WTC11 (cell line): ENCODE results near the gene KAZN. TPM values are rescaled to one million over a fixed set of nuclear protein-coding genes. Genes with fewer than 3 reads are reported as not detected.

ENCODE experiments used
- ATAC-seq: fragments of 200-7000 bp; cut with Tn5 transposase; 2 replicates; pipeline ENCODE4 v1.10.0; 2021; ENCODE audit warnings: mild to moderate bottlenecking, moderate library complexity
- CTCF ChIA-PET: fragments of 300-600 bp; sonication (Branson Sonifier 250); formaldehyde crosslinking; loops from one replicate; lab custom pipeline; 2021; ENCODE audit warnings: antibody characterized with exemption; lab: Charles Lee
- POLR2A ChIA-PET: fragments of 350-600 bp; sonication (Branson Sonifier 250); formaldehyde crosslinking; loops from one replicate; lab custom pipeline; 2021; ENCODE audit warnings: antibody characterized with exemption; lab: Charles Lee
- DNase-seq: peaks from one replicate; pipeline ENCODE4 v3.0.0; 2021; ENCODE audit warnings: low spot score
- H3K27ac Mint-ChIP-seq: 2 replicates; pipeline ENCODE4 v1.8.0; 2021; ENCODE audit warnings: mixed read lengths
- H3K27me3 Mint-ChIP-seq: 2 replicates; pipeline ENCODE4 v1.8.0; 2021; ENCODE audit warnings: low read depth, mild to moderate bottlenecking, moderate library complexity, mixed read lengths
- H3K36me3 Mint-ChIP-seq: 2 replicates; pipeline ENCODE4 v1.8.0; 2021; ENCODE audit warnings: mixed read lengths
- H3K4me1 Mint-ChIP-seq: 2 replicates; pipeline ENCODE4 v1.8.0; 2022; ENCODE audit warnings: mixed read lengths
- H3K4me3 Mint-ChIP-seq: 2 replicates; pipeline ENCODE4 v1.8.0; 2021; ENCODE audit warnings: mild to moderate bottlenecking, moderate library complexity, mixed read lengths
- H3K9me3 Mint-ChIP-seq: 2 replicates; pipeline ENCODE4 v1.8.0; 2021; ENCODE audit warnings: mixed read lengths
- EMX1 ChIP-seq: fragments of 250-450 bp; sonication (Bioruptor Pico); IDR thresholded peaks from 2 replicates; pipeline ENCODE4 v1.8.0; 2021; ENCODE audit warnings: mild to moderate bottlenecking
- FOXP1 ChIP-seq: sonication (generic); formaldehyde crosslinking; IDR thresholded peaks from 2 replicates; pipeline ENCODE4 v1.8.0; 2022; ENCODE audit warnings: missing genetic modification reagents, mild to moderate bottlenecking, moderate library complexity, borderline replicate concordance
- IRF2 ChIP-seq: sonication (generic); formaldehyde crosslinking; IDR thresholded peaks from 2 replicates; pipeline ENCODE4 v1.8.0; 2022; ENCODE audit warnings: low read depth, missing genetic modification reagents, borderline replicate concordance
- MYBL2 ChIP-seq: sonication (generic); formaldehyde crosslinking; IDR thresholded peaks from 2 replicates; pipeline ENCODE4 v1.8.1; 2023; ENCODE audit warnings: mild to moderate bottlenecking, moderate library complexity, missing genetic modification reagents
- NFYB ChIP-seq: sonication (generic); formaldehyde crosslinking; conservative IDR thresholded peaks from 2 replicates; pipeline ENCODE4 v1.8.0; 2022; ENCODE audit warnings: low read depth, missing genetic modification reagents
- STAT6 ChIP-seq: sonication (generic); formaldehyde crosslinking; conservative IDR thresholded peaks from 2 replicates; pipeline ENCODE4 v1.8.1; 2023; ENCODE audit warnings: mild to moderate bottlenecking, low read depth, missing genetic modification reagents, moderate library complexity
- TEAD1 ChIP-seq: sonication (generic); formaldehyde crosslinking; IDR thresholded peaks from 2 replicates; pipeline ENCODE4 v1.8.0; 2022; ENCODE audit warnings: mild to moderate bottlenecking, missing genetic modification reagents
- ZBTB43 ChIP-seq: sonication (generic); formaldehyde crosslinking; IDR thresholded peaks from 2 replicates; pipeline ENCODE4 v1.8.1; 2023; ENCODE audit warnings: mild to moderate bottlenecking, missing genetic modification reagents
- ZNF416 ChIP-seq: fragments of 250-450 bp; sonication (Bioruptor Pico); IDR thresholded peaks from 2 replicates; pipeline ENCODE4 v1.9.0; 2021; ENCODE audit warnings: mild to moderate bottlenecking, inconsistent platforms
- ZNF423 ChIP-seq: fragments of 250-450 bp; sonication (Bioruptor Pico); IDR thresholded peaks from 2 replicates; pipeline ENCODE4 v2.1.2; 2022; ENCODE audit warnings: mild to moderate bottlenecking, moderate library complexity
- total RNA-seq: library from RNA; stranded (reverse); gene quantifications from 3 replicates; pipeline ENCODE4 v1.2.3, GENCODE V29; 2021
- TF ChIP-seq, protein P1 (sequence below): sonication (generic); formaldehyde crosslinking; IDR thresholded peaks from 2 replicates; pipeline ENCODE4 v1.8.1; 2023; ENCODE audit warnings: mild to moderate bottlenecking, missing genetic modification reagents, borderline replicate concordance
- TF ChIP-seq, protein P2 (sequence below): sonication (generic); formaldehyde crosslinking; IDR thresholded peaks from 2 replicates; pipeline ENCODE4 v1.8.0; 2022; ENCODE audit warnings: mild to moderate bottlenecking, missing genetic modification reagents
- TF ChIP-seq, protein P3 (sequence below): sonication (generic); formaldehyde crosslinking; IDR thresholded peaks from 2 replicates; pipeline ENCODE4 v1.8.1; 2022; ENCODE audit warnings: low read depth, missing genetic modification reagents, borderline replicate concordance
- TF ChIP-seq, protein P4 (sequence below): sonication (generic); formaldehyde crosslinking; IDR thresholded peaks from 2 replicates; pipeline ENCODE4 v1.8.0; 2023; ENCODE audit warnings: missing genetic modification reagents
- TF ChIP-seq, protein P5 (sequence below): fragments of 250-450 bp; sonication (Bioruptor Pico); IDR thresholded peaks from 2 replicates; pipeline ENCODE4 v1.9.0; 2021; ENCODE audit warnings: moderate library complexity, mild to moderate bottlenecking, inconsistent platforms, borderline replicate concordance

KAZN gene
- total RNA-seq, 1 experiment from 2014 or later, result 19.9 TPM

- H3K27me3 Mint-ChIP-seq, result peaks cover 9% of the 10 kb centered on the region
- no peak overlapping the region for H3K4me3 Mint-ChIP-seq
- H3K9me3 Mint-ChIP-seq, result no peaks in the 10 kb centered on the region
- H3K4me1 Mint-ChIP-seq, result peaks cover 61% of the 10 kb centered on the region
- ChIA-PET POLR2A (no interaction called here), CTCF (interaction anchor here (1.2 to 3.3 kb wide), 4 partner anchors 29 to 115 kb away, joined by 3 to 15 read pairs (median 6); no protein-coding TSS in a partner anchor)
- H3K36me3 Mint-ChIP-seq, result no peaks in the 10 kb centered on the region
- H3K27ac Mint-ChIP-seq, result no peak overlapping the region
- ATAC-seq (no peak), DNase-seq (no peak)
- no peak for TF ChIP-seq NFYB (CRISPR knock-in tag)
- TF ChIP-seq, protein P1, sequence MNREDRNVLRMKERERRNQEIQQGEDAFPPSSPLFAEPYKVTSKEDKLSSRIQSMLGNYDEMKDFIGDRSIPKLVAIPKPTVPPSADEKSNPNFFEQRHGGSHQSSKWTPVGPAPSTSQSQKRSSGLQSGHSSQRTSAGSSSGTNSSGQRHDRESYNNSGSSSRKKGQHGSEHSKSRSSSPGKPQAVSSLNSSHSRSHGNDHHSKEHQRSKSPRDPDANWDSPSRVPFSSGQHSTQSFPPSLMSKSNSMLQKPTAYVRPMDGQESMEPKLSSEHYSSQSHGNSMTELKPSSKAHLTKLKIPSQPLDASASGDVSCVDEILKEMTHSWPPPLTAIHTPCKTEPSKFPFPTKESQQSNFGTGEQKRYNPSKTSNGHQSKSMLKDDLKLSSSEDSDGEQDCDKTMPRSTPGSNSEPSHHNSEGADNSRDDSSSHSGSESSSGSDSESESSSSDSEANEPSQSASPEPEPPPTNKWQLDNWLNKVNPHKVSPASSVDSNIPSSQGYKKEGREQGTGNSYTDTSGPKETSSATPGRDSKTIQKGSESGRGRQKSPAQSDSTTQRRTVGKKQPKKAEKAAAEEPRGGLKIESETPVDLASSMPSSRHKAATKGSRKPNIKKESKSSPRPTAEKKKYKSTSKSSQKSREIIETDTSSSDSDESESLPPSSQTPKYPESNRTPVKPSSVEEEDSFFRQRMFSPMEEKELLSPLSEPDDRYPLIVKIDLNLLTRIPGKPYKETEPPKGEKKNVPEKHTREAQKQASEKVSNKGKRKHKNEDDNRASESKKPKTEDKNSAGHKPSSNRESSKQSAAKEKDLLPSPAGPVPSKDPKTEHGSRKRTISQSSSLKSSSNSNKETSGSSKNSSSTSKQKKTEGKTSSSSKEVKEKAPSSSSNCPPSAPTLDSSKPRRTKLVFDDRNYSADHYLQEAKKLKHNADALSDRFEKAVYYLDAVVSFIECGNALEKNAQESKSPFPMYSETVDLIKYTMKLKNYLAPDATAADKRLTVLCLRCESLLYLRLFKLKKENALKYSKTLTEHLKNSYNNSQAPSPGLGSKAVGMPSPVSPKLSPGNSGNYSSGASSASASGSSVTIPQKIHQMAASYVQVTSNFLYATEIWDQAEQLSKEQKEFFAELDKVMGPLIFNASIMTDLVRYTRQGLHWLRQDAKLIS (CRISPR knock-in tag), result no peak
Measured at GRCh38 chr1:15157524-15158399, 559.3 kb downstream of the KAZN start.

DNA sequence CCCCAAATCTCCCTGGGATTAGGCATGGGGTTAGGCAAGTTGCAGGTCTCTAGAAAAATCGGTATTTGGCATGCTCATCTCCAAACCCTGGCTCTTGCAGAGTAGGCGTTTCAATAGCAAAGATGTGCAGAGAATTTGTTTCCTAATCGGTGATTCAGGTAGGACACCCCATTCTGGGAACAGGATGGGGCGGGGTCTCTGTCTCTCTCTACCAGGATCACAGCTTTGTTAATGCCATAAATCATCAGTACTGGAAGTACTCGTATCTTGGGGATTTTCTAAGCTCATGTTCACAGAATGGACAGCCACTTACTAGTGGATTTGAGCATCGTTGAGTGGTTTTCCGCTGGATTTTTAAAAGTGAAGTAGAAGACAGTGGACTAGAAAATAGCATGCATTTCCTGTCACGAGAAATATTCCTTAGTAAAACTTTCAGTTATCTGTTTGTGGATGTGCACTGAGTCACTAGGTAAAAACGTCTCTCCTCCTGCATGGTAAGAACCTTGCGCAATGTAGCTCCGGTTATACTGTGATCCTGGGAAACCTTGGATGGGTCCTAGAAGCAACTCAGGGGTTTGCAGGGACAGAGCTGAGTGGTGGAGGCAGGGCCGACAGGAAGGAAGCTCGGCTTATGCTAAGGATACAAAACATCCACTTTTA is 560.2 kb downstream of the KAZN start:
- ChIA-PET POLR2A (no interaction called here), CTCF (interaction anchor here (1.2 to 3.3 kb wide), 3 partner anchors 30 to 114 kb away, joined by 3 to 15 read pairs (median 4); no protein-coding TSS in a partner anchor)
- no peak for ATAC-seq
- no peak for DNase-seq
- Mint-ChIP-seq H3K4me1 (peaks cover 64% of the 10 kb centered on the region), H3K4me3 (no peak overlapping the region), H3K27me3 (peaks cover 9% of the 10 kb centered on the region), H3K27ac (peak overlapping the region; percentile 71; the same call in 1 of the 2 replicates), H3K9me3 (no peaks in the 10 kb centered on the region), H3K36me3 (no peaks in the 10 kb centered on the region)
- no peak for TF ChIP-seq STAT6
- no peak for TF ChIP-seq ZNF416 (CRISPR knock-in tag)
- TF ChIP-seq, protein P2, sequence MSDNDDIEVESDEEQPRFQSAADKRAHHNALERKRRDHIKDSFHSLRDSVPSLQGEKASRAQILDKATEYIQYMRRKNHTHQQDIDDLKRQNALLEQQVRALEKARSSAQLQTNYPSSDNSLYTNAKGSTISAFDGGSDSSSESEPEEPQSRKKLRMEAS (CRISPR knock-in tag), result no peak
- TF ChIP-seq IRF2 (CRISPR knock-in tag), result no peak
- TF ChIP-seq ZNF423 (CRISPR knock-in tag), result no peak
- TF ChIP-seq, protein P3, sequence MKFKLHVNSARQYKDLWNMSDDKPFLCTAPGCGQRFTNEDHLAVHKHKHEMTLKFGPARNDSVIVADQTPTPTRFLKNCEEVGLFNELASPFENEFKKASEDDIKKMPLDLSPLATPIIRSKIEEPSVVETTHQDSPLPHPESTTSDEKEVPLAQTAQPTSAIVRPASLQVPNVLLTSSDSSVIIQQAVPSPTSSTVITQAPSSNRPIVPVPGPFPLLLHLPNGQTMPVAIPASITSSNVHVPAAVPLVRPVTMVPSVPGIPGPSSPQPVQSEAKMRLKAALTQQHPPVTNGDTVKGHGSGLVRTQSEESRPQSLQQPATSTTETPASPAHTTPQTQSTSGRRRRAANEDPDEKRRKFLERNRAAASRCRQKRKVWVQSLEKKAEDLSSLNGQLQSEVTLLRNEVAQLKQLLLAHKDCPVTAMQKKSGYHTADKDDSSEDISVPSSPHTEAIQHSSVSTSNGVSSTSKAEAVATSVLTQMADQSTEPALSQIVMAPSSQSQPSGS (CRISPR knock-in tag), result no peak
- no peak for TF ChIP-seq ZBTB43
- TF ChIP-seq, protein P4, sequence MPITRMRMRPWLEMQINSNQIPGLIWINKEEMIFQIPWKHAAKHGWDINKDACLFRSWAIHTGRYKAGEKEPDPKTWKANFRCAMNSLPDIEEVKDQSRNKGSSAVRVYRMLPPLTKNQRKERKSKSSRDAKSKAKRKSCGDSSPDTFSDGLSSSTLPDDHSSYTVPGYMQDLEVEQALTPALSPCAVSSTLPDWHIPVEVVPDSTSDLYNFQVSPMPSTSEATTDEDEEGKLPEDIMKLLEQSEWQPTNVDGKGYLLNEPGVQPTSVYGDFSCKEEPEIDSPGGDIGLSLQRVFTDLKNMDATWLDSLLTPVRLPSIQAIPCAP (CRISPR knock-in tag), result no peak
- no peak for TF ChIP-seq MYBL2
- no peak for TF ChIP-seq FOXP1 (CRISPR knock-in tag)
- TF ChIP-seq EMX1, result no peak
- TF ChIP-seq, protein P5, sequence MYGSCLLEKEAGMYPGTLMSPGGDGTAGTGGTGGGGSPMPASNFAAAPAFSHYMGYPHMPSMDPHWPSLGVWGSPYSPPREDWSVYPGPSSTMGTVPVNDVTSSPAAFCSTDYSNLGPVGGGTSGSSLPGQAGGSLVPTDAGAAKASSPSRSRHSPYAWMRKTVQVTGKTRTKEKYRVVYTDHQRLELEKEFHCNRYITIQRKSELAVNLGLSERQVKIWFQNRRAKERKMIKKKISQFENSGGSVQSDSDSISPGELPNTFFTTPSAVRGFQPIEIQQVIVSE (CRISPR knock-in tag), result no peak
- no peak for TF ChIP-seq TEAD1
